Activated CD4-positive, alpha-beta T cell treated with anti-CD3 and anti-CD28 coated beads for 36 hours (primary cell): ENCODE measurements around the gene SERTAD1. TPM values are rescaled to one million over a fixed set of nuclear protein-coding genes. Genes with fewer than 3 reads are reported as not detected.

ENCODE experiments used
- ATAC-seq: fragments of 200-7000 bp; cut with Tn5 transposase; one replicate; pipeline ENCODE4 v1.10.0; 2021; ENCODE audit warnings: mild to moderate bottlenecking, moderate library complexity
- CTCF ChIA-PET: fragments of 350-600 bp; sonication (Branson Sonifier 250); formaldehyde crosslinking; loops from one replicate; lab custom pipeline; 2021; ENCODE audit warnings: antibody characterized with exemption; lab: Charles Lee
- POLR2A ChIA-PET: fragments of 350-600 bp; sonication (Branson Sonifier 250); formaldehyde crosslinking; loops from one replicate; lab custom pipeline; 2021; ENCODE audit warnings: antibody characterized with exemption, inconsistent platforms; lab: Charles Lee
- DNase-seq: peaks from one replicate; pipeline ENCODE4 v3.0.0-alpha.2; 2020
- H3K27ac Mint-ChIP-seq: one replicate; pipeline ENCODE4 v1.8.0; 2021; ENCODE audit warnings: mixed read lengths
- H3K27me3 Mint-ChIP-seq: one replicate; pipeline ENCODE4 v1.8.0; 2021; ENCODE audit warnings: mixed read lengths
- H3K36me3 Mint-ChIP-seq: one replicate; pipeline ENCODE4 v1.8.0; 2021; ENCODE audit warnings: low read depth, mixed read lengths
- H3K4me1 Mint-ChIP-seq: one replicate; pipeline ENCODE4 v1.8.0; 2021; ENCODE audit warnings: mixed read lengths
- H3K4me3 Mint-ChIP-seq: one replicate; pipeline ENCODE4 v1.8.0; 2021; ENCODE audit warnings: mild to moderate bottlenecking, moderate library complexity, mixed read lengths
- H3K9me3 Mint-ChIP-seq: one replicate; pipeline ENCODE4 v1.8.0; 2021; ENCODE audit warnings: low read depth, mixed read lengths
- intact Hi-C, 2 experiments: fragments of 100-400 bp; cut with DNase I in 1 of 2; cut with micrococcal nuclease in 1 of 2; formaldehyde crosslinking; loops; one replicate each; pipeline versions ENCODE4 v1.14.2 to v1.15.1; 2022 to 2024; cut with DNase I, micrococcal nuclease
- total RNA-seq, 2 experiments: library from RNA; stranded (reverse); gene quantifications; one replicate each; pipeline ENCODE4 v1.2.3, GENCODE V29; 2021

Gene SERTAD1
- total RNA-seq, 2 experiments from 2014 or later: 10.0 to 14.7 TPM

GRCh38 chr19:40421993-40422747, 3.6 kb downstream of the SERTAD1 start:
- intact Hi-C loops: loop anchor here (1.0 to 2.0 kb wide), 8 partner anchors 17 to 329 kb away; partner anchors contain the start of genes ACTMAP (in 1 of the 2), BLVRB (in 1 of the 2), C19orf47 (in 1 of the 2) and PLD3 (in 1 of the 2)
- peak overlapping the region; percentile 90 for H3K27ac Mint-ChIP-seq
- ATAC-seq (no peak), DNase-seq (no peak)
- peaks cover 20% of the 10 kb centered on the region for H3K36me3 Mint-ChIP-seq
- POLR2A ChIA-PET: interaction anchor here (0.5 to 1.7 kb wide), 2 partner anchors 19 to 333 kb away, joined by 4 to 7 read pairs; no protein-coding TSS in a partner anchor
- peaks cover 28% of the 10 kb centered on the region for H3K4me1 Mint-ChIP-seq
- no peaks in the 10 kb centered on the region for H3K9me3 Mint-ChIP-seq
- peak overlapping the region; percentile 76 for H3K4me3 Mint-ChIP-seq
- no peaks in the 10 kb centered on the region for H3K27me3 Mint-ChIP-seq
- CTCF ChIA-PET: interaction anchor here (1.2 to 2.6 kb wide), 2 partner anchors 10 to 42 kb away, joined by 4 to 14 read pairs; partner anchors contain the start of gene BLVRB

DNA sequence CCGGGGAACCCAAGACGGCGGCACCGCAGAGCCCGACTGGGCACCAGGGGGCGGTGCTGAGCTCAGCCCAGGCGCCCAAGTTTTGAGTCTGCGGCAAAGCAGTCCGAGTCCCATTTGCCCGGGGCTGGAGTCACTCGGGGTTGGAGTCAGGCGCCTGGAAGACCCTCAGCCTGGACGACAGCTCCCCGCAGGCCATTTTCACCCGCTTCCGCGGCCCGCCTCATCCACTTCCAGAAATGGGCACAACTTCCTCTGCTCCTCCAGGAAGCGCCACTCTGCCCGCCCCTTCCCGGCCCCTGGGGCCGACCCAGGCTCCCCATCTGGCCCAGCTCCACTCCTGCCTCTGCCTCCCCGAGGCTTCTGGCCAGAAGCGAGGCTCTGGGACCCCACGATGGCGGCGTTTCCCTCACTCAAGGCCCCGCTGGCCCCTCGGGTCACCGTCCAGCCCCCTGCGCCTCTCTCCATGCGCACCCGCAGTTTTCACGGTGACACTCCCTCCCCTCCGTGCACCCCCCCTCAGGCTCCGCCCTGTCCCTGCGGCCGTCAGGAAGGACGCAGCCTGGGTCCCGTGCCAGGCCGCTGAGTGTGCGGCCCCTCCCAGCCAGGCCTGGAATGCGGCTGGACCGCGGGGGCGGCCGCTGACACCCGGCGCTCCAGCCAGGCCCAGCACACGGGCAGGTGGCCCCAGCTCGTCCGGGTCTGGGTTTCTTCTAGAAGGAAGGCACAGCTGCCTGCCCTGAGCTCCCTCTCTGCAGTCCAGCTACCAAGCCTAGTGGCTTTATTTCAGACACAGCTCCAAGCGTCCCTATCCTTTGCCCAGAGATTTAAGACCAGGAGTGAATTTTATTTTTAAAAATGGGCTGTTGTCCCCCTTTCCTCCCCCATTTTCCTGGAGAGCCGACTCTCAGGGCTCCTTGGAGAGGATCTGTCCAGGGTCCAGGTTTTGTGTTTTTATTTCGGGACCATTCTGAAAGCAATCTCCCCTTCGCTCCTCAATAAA, 4.7 kb downstream of the SERTAD1 start:
- peak; percentile 39 for ATAC-seq

DNA sequence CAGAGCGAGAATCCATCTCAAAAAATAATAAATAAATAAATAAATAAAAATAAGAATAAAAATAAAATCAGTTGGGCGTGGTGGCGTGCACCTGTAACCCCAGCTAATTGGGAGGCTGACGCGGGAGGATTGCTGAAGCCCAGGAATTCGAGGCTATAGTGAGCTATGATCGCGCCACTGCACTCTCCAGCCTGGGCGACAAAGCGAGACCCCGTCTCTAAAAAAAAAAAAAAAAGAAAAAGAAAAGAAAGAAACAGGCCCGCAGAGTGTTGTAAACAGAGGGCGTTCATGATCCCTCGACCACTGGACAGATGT, 5.4 kb downstream of the SERTAD1 start:
- Mint-ChIP-seq H3K4me3 (peak overlapping the region; percentile 76), H3K27me3 (no peaks in the 10 kb centered on the region), H3K27ac (peak overlapping the region; percentile 83), H3K9me3 (no peaks in the 10 kb centered on the region), H3K4me1 (peaks cover 24% of the 10 kb centered on the region), H3K36me3 (peaks cover 20% of the 10 kb centered on the region)
- DNase-seq (no peak), ATAC-seq (no peak)
- CTCF ChIA-PET: interaction anchor here (0.6 to 1.3 kb wide), 19 partner anchors 11 to 507 kb away, joined by 3 to 11 read pairs (median 4); partner anchors contain the start of genes BLVRB and SERTAD3
- POLR2A ChIA-PET: interaction anchor here (0.5 to 1.7 kb wide), 5 partner anchors 17 to 195 kb away, joined by 3 to 7 read pairs (median 3); partner anchors contain the start of gene BLVRB
- intact Hi-C loops: loop anchor here (2.0 kb wide), 4 partner anchors 16 to 330 kb away; partner anchors contain the start of genes ACTMAP (in 1 of the 2) and SNRPA (in 1 of the 2)

More for the DNA sequence above, 4.7 kb downstream of the SERTAD1 start:
- H3K36me3 Mint-ChIP-seq: peaks cover 20% of the 10 kb centered on the region
- H3K9me3 Mint-ChIP-seq: no peaks in the 10 kb centered on the region
- H3K4me3 Mint-ChIP-seq: peak overlapping the region; percentile 76
- no peaks in the 10 kb centered on the region for H3K27me3 Mint-ChIP-seq
- H3K27ac Mint-ChIP-seq: peak overlapping the region; percentile 90
- ChIA-PET CTCF (interaction anchor here (0.5 to 1.3 kb wide), 21 partner anchors 10 to 150 kb away, joined by 3 to 11 read pairs (median 4); partner anchors contain the start of genes BLVRB and SERTAD3), POLR2A (interaction anchor here (0.5 to 1.7 kb wide), 7 partner anchors 17 to 843 kb away, joined by 3 to 7 read pairs (median 3); partner anchors contain the start of gene BLVRB)
- DNase-seq: peak; percentile 84
- H3K4me1 Mint-ChIP-seq: peaks cover 28% of the 10 kb centered on the region
- intact Hi-C loops: loop anchor here (1.0 to 2.0 kb wide), 8 partner anchors 16 to 330 kb away; partner anchors contain the start of genes ACTMAP (in 1 of the 2), BLVRB (in 1 of the 2), C19orf47 (in 1 of the 2) and PLD3 (in 1 of the 2)

DNA sequence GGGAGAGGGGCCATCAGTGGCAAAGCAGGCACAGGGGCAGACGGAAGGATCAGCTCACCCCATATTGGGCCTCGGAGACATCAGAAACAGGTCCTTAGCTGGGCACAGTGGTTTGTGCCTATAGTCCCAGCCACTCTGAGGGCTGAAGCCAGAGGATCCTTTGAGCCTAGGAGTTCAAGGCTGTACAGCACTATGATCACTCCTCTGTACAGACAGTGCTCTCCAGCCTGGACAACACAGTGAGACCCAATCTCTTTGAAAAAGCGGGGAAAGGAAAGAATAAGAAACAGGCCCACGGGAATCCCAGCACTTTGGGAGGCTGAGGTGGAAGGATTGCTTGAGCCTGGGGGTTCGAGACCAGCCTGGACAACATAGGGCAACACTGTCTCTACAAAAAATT, 6.0 kb downstream of the SERTAD1 start:
- ATAC-seq (no peak), DNase-seq (no peak)
- ChIA-PET CTCF (interaction anchor here (0.7 to 1.3 kb wide), 6 partner anchors 24 to 508 kb away, joined by 3 to 11 read pairs (median 5); partner anchors contain the start of gene SERTAD3), POLR2A (interaction anchor here (1.1 kb wide), 1 partner anchor 46 kb away, joined by 7 read pairs; the partner anchor contains the start of gene BLVRB)
- intact Hi-C loops: loop anchor here (2.0 kb wide), 4 partner anchors 15 to 331 kb away; partner anchors contain the start of genes ACTMAP (in 1 of the 2) and SNRPA (in 1 of the 2)
- Mint-ChIP-seq H3K27ac (peak overlapping the region; percentile 59), H3K36me3 (peaks cover 18% of the 10 kb centered on the region), H3K9me3 (no peaks in the 10 kb centered on the region), H3K4me3 (peak overlapping the region; percentile 47), H3K4me1 (peaks cover 24% of the 10 kb centered on the region), H3K27me3 (no peaks in the 10 kb centered on the region)

GRCh38 chr19:40419066-40419612, 6.7 kb downstream of the SERTAD1 start:
- ATAC-seq: no peak
- H3K27me3 Mint-ChIP-seq: no peaks in the 10 kb centered on the region
- CTCF ChIA-PET: no interaction called here
- peak overlapping the region; percentile 17 for H3K27ac Mint-ChIP-seq
- peaks cover 13% of the 10 kb centered on the region for H3K36me3 Mint-ChIP-seq
- peaks cover 24% of the 10 kb centered on the region for H3K4me1 Mint-ChIP-seq
- H3K9me3 Mint-ChIP-seq: no peaks in the 10 kb centered on the region
- intact Hi-C loops: no loop called here
- no peak for DNase-seq
- POLR2A ChIA-PET: interaction anchor here (0.6 kb wide), 1 partner anchor 954 kb away, joined by 3 read pairs; no protein-coding TSS in a partner anchor
- H3K4me3 Mint-ChIP-seq: no peak overlapping the region

- Mint-ChIP-seq H3K9me3 (no peaks in the 10 kb centered on the region), H3K27ac (no peak overlapping the region), H3K4me3 (no peak overlapping the region), H3K36me3 (peaks cover 11% of the 10 kb centered on the region), H3K4me1 (peaks cover 22% of the 10 kb centered on the region), H3K27me3 (no peaks in the 10 kb centered on the region)
- no peak for ATAC-seq
- DNase-seq: no peak
- CTCF ChIA-PET: interaction anchor here (0.7 to 0.8 kb wide), 3 partner anchors 10 to 116 kb away, joined by 3 to 4 read pairs (median 3); no protein-coding TSS in a partner anchor
- POLR2A ChIA-PET: no interaction called here
- intact Hi-C loops: no loop called here
These were observed 7.8 kb downstream of the SERTAD1 start for GRCh38 chr19:40418040-40418439.

- H3K36me3 Mint-ChIP-seq: peaks cover 9% of the 10 kb centered on the region
- CTCF ChIA-PET: interaction anchor here (0.7 kb wide), 1 partner anchor 10 kb away, joined by 3 read pairs; no protein-coding TSS in a partner anchor
- H3K27me3 Mint-ChIP-seq: no peaks in the 10 kb centered on the region
- intact Hi-C loops: no loop called here
- peak overlapping the region; percentile 3 for H3K27ac Mint-ChIP-seq
- peaks cover 22% of the 10 kb centered on the region for H3K4me1 Mint-ChIP-seq
- no peak for ATAC-seq
- H3K4me3 Mint-ChIP-seq: no peak overlapping the region
- POLR2A ChIA-PET: interaction anchor here (0.6 kb wide), 1 partner anchor 207 kb away, joined by 5 read pairs; no protein-coding TSS in a partner anchor
- no peaks in the 10 kb centered on the region for H3K9me3 Mint-ChIP-seq
- no peak for DNase-seq
These were observed 8.2 kb downstream of the SERTAD1 start for GRCh38 chr19:40417643-40417981.

GRCh38 chr19:40416918-40417642, 8.7 kb downstream of the SERTAD1 start:
- intact Hi-C loops: no loop called here
- ChIA-PET POLR2A (interaction anchor here (0.6 to 1.2 kb wide), 2 partner anchors 9 to 208 kb away, joined by 4 to 5 read pairs; no protein-coding TSS in a partner anchor), CTCF (interaction anchor here (0.7 to 1.2 kb wide), 3 partner anchors 9 to 47 kb away, joined by 3 read pairs; no protein-coding TSS in a partner anchor)
- peaks cover 16% of the 10 kb centered on the region for H3K4me1 Mint-ChIP-seq
- peak; percentile 45 for DNase-seq
- peak overlapping the region; percentile 3 for H3K27ac Mint-ChIP-seq
- no peaks in the 10 kb centered on the region for H3K9me3 Mint-ChIP-seq
- ATAC-seq: peak; percentile 13
- no peaks in the 10 kb centered on the region for H3K27me3 Mint-ChIP-seq
- no peak overlapping the region for H3K4me3 Mint-ChIP-seq
- peaks cover 4% of the 10 kb centered on the region for H3K36me3 Mint-ChIP-seq

DNA sequence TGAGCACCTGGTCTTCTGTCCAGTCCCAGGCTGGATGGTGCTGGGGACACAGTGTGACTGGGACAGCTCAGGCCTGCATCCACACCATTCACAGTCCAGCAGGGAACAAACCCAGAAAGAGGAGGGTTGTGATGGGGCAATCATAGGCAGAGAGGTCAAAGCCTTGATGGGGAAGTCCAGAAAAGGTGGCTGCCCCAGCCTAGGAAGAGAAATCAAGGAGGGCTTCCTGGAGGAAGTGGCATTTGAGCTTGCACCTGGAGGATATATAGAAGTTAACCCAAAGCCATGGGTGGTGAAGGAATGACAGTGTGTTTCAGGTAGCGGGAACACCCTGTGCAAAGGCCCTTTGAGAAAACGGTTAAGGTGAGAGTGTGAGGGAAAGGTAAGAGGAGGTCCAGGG, 10.0 kb downstream of the SERTAD1 start:
- no peaks in the 10 kb centered on the region for H3K9me3 Mint-ChIP-seq
- ChIA-PET POLR2A (interaction anchor here (1.2 kb wide), 1 partner anchor 11 kb away, joined by 4 read pairs; no protein-coding TSS in a partner anchor), CTCF (interaction anchor here (0.6 to 1.2 kb wide), 4 partner anchors 27 to 135 kb away, joined by 3 read pairs; no protein-coding TSS in a partner anchor)
- H3K36me3 Mint-ChIP-seq: no peaks in the 10 kb centered on the region
- no peak overlapping the region for H3K27ac Mint-ChIP-seq
- DNase-seq (no peak), ATAC-seq (no peak)
- H3K4me3 Mint-ChIP-seq: no peak overlapping the region
- peaks cover 12% of the 10 kb centered on the region for H3K4me1 Mint-ChIP-seq
- intact Hi-C loops: no loop called here
- peaks cover 2% of the 10 kb centered on the region for H3K27me3 Mint-ChIP-seq
